Thymus (tissue), 14 donors: ENCODE data around the gene ZNF239. TPM values are rescaled to one million over a fixed set of nuclear protein-coding genes. Genes with fewer than 3 reads are reported as not detected.

ENCODE experiments used
- DNase-seq, 9 donors: peaks; one replicate each; pipeline ENCODE4 v3.0.0-alpha.2; 2013; ENCODE audit warnings: low spot score in 9 of 9, low read depth in 6 of 9, missing footprints in 1 of 9
- H3K27ac ChIP-seq, 2 donors: one replicate each; pipeline ENCODE4 v1.5.1; 2013; ENCODE audit warnings: control low read depth in 1 of 2, low read depth in 1 of 2, low read length in 1 of 2, mild to moderate bottlenecking in 1 of 2, moderate library complexity in 1 of 2
- H3K27me3 ChIP-seq, 2 donors: one replicate each; pipeline ENCODE4 v1.5.1; 2013; ENCODE audit warnings: low read length in 1 of 2; ENCODE audit not compliant: control insufficient read depth in 2 of 2, insufficient read depth in 1 of 2
- H3K36me3 ChIP-seq, 2 donors: one replicate each; pipeline ENCODE4 v1.5.1; 2013; ENCODE audit warnings: low read length in 1 of 2, mild to moderate bottlenecking in 1 of 2, moderate library complexity in 1 of 2; ENCODE audit not compliant: control insufficient read depth in 2 of 2, insufficient read depth in 2 of 2
- H3K4me1 ChIP-seq, 2 donors: one replicate each; pipeline ENCODE4 v1.5.1; 2013; ENCODE audit warnings: low read length in 2 of 2; ENCODE audit not compliant: control insufficient read depth in 2 of 2, insufficient read depth in 2 of 2
- H3K4me3 ChIP-seq, 2 donors: one replicate each; pipeline ENCODE4 v1.5.1; 2013; ENCODE audit warnings: low read length in 2 of 2, control low read depth in 1 of 2, mild to moderate bottlenecking in 1 of 2
- H3K9me3 ChIP-seq, 2 donors: one replicate each; pipeline ENCODE4 v1.5.1; 2013; ENCODE audit warnings: low read length in 1 of 2, mild to moderate bottlenecking in 1 of 2; ENCODE audit not compliant: control insufficient read depth in 2 of 2, insufficient read depth in 1 of 2
- WGBS: extraction: QIAGEN DNeasy Blood & Tissue Kit; methylation state at CpG from one replicate; pipeline ENCODE4 v1.1.7; 2013; 5-methylcytosine and 5-hydroxymethylcytosine counted together
- long read RNA-seq, 10 donors: transcript quantifications; one replicate each; lab custom pipeline, GENCODE V29; 2026
- polyA plus RNA-seq: library from polyadenylated mRNA; stranded (reverse); fragments of 200-250 nt; gene quantifications from one replicate; pipeline ENCODE4 v1.2.3, GENCODE V29; 2013
- total RNA-seq: library from RNA; stranded (reverse); fragments of 120-200 nt; gene quantifications from one replicate; pipeline ENCODE4 v1.2.4, GENCODE V29; 2013
- donor health status: healthy.

Gene ZNF239
- total RNA-seq: 5.8 TPM
- 3.2 TPM for polyA plus RNA-seq
- long read RNA-seq, donor 1: 0 reads
- long read RNA-seq, donor 2: 0 reads
- long read RNA-seq, donor 3, partial matches to known transcripts: 0 of 3 reads
- long read RNA-seq, donor 3, other reads (novel, unspliced or antisense): 0 of 3 reads
- long read RNA-seq, donor 4, partial matches to known transcripts: 0 of 1 reads
- long read RNA-seq, donor 4, other reads (novel, unspliced or antisense): 0 of 1 reads
- long read RNA-seq, donor 5, partial matches to known transcripts: 0 of 3 reads
- long read RNA-seq, donor 5, other reads (novel, unspliced or antisense): 0 of 3 reads
- long read RNA-seq, donor 6, partial matches to known transcripts: 0 of 1 reads
- long read RNA-seq, donor 6, other reads (novel, unspliced or antisense): 0 of 1 reads
- long read RNA-seq, donor 7, partial matches to known transcripts: 0 of 2 reads
- long read RNA-seq, donor 7, other reads (novel, unspliced or antisense): 0 of 2 reads
- long read RNA-seq, donor 8: 0 reads
- long read RNA-seq, donor 9: 0 reads
- long read RNA-seq, donor 10: 0 reads

DNA sequence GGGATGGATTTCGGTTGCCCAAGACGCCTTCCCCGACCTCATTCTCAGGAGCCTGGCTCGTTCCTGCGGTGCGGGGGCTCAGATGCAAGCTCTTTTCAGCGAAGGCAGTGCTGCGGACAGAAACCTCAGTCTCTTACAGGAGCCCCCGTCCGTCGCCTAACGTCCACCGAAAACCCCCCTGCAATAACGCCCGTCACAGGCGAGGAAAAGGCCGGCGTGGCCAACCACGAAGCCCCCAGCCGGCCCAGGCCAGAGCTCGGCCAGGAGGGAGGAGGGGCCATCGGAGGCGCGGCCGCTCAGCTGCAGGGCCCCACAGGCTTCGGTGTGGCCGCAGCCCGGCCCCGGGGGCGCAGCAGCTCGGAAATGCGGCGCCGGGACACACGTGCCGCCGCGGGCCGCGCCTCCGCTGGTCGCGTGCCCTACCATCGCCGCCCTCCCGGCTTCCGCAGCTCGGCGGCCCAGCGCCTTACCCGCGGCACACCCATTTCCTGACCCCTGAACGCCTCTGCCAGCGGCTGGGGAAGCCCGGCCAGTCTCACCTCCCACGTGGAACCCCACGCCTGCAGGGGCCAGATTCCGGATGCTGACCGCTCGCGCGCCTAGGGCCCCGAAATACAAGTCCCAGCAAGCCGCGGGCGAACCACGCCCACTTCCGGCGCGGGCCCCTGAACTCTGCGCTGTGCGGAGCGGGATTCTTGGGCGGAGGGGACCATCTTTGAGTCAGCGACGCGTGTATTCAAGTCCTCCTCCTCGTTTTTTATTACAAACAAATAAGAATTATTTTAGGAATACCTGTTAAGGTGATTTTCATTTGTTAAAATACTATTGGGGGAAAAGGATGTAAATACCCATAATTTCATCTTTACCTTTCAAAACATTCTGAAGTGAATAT, at the start of gene ZNF239:
TSS of gene ZNF239 (minus strand) at position 616 of the 892 bp plus-strand sequence. CDS start 16,537 bp downstream, outside the sequence.
- H3K27me3 ChIP-seq: peaks cover 0 to 10% of the 10 kb centered on the region in 2 donors
- H3K9me3 ChIP-seq: peaks cover 0 to 4% of the 10 kb centered on the region in 2 donors
- 18% methylated on average over 78 of the region's 78 CpGs for WGBS
- H3K27ac ChIP-seq: peak within 1 kb of the TSS in 1 of 2 donors; percentile 67
- peaks cover 5 to 8% of the 10 kb centered on the region in 2 donors for H3K4me1 ChIP-seq
- peak in 8 of 9 donors; percentile 25 to 87 (median 72) for DNase-seq
- no peaks in the 10 kb centered on the region for H3K36me3 ChIP-seq
- H3K4me3 ChIP-seq: peak within 1 kb of the TSS; percentile 60 to 62

DNA sequence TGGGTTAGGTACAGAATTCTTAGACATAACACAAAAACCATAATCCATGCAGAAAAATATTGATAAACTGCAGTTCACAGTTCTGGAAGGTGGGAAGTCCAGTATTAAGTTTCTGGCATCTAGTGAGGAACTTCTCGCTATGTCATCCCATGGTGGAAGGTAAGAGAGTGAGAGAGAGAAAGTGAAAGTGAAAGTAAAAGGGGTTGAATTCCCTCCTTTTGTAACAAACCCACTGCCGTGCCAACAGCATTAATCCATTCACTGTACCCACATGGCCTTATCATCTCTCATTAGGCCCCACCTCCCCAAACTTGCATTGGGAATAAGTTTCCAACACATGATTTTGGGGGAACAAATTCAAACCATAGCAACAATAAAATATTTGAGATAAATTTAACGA, 48.9 kb upstream of the ZNF239 start:
- Histone ChIP-seq H3K4me3 (peak overlapping the region in 1 of 2 donors; percentile 12), H3K9me3 (peaks cover 0 to 5% of the 10 kb centered on the region in 2 donors)
- WGBS: 65% methylated on average over 3 of the region's 3 CpGs

GRCh38 chr10:43622038-43622437, 47.6 kb upstream of the ZNF239 start:
- Histone ChIP-seq H3K27ac (no peak overlapping the region), H3K36me3 (no peaks in the 10 kb centered on the region), H3K27me3 (no peaks in the 10 kb centered on the region), H3K4me3 (no peak overlapping the region), H3K4me1 (no peaks in the 10 kb centered on the region), H3K9me3 (peaks cover 0 to 10% of the 10 kb centered on the region in 2 donors)
- WGBS: 85% methylated on average over 2 of the region's 2 CpGs
- no peak for DNase-seq

More for the DNA sequence above, 48.9 kb upstream of the ZNF239 start:
- Histone ChIP-seq H3K27ac (no peak overlapping the region), H3K4me1 (no peaks in the 10 kb centered on the region), H3K27me3 (no peaks in the 10 kb centered on the region), H3K36me3 (no peaks in the 10 kb centered on the region)
- peak in 2 of 9 donors; percentile 19 to 29 for DNase-seq

- no peak overlapping the region for H3K27ac ChIP-seq
- no peaks in the 10 kb centered on the region for H3K27me3 ChIP-seq
- no peak overlapping the region for H3K4me3 ChIP-seq
- peaks cover 3 to 10% of the 10 kb centered on the region in 2 donors for H3K9me3 ChIP-seq
- 97% methylated on average over 2 of the region's 2 CpGs for WGBS
- no peak for DNase-seq
- no peaks in the 10 kb centered on the region for H3K4me1 ChIP-seq
- H3K36me3 ChIP-seq: peaks cover 0 to 3% of the 10 kb centered on the region in 2 donors
These were observed 45.0 kb upstream of the ZNF239 start for GRCh38 chr10:43619368-43619767.

- H3K4me3 ChIP-seq: no peak overlapping the region
- DNase-seq: no peak
- H3K27me3 ChIP-seq: no peaks in the 10 kb centered on the region
- H3K27ac ChIP-seq: no peak overlapping the region
- H3K36me3 ChIP-seq: peaks cover 2 to 3% of the 10 kb centered on the region in 2 donors
- no peaks in the 10 kb centered on the region for H3K4me1 ChIP-seq
- WGBS: 97% methylated on average over 6 of the region's 6 CpGs
- H3K9me3 ChIP-seq: peaks cover 3 to 10% of the 10 kb centered on the region in 2 donors
These were observed 42.4 kb upstream of the ZNF239 start for GRCh38 chr10:43616697-43617370.

GRCh38 chr10:43610636-43611035, 36.2 kb upstream of the ZNF239 start:
- Histone ChIP-seq H3K36me3 (peaks cover 0 to 2% of the 10 kb centered on the region in 2 donors), H3K9me3 (peaks cover 0 to 5% of the 10 kb centered on the region in 2 donors), H3K27ac (no peak overlapping the region), H3K4me3 (no peak overlapping the region), H3K27me3 (no peaks in the 10 kb centered on the region), H3K4me1 (peaks cover 7% of the 10 kb centered on the region in 2 donors)
- no peak for DNase-seq

DNA sequence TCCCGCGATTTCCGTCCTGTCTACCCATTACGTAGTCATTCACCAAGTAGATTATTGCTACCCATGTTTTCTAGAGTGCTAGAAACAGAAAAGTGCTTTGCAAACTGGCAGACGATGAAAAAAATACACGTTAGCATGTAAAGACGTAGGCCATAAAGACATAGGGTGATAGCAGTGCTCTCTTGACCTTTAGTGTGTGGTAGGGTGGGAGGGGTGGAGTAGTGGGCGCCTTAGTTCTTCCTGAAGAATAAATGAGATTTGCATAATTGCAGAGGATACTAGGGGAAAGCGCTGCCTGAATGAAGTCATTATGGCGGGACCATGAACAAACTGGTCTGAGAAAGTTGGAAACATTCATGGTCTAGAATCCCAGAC, 32.8 kb upstream of the ZNF239 start:
- Histone ChIP-seq H3K36me3 (no peaks in the 10 kb centered on the region), H3K27me3 (no peaks in the 10 kb centered on the region), H3K27ac (no peak overlapping the region), H3K4me1 (peaks cover 7% of the 10 kb centered on the region in 2 donors), H3K4me3 (no peak overlapping the region), H3K9me3 (peaks cover 0 to 5% of the 10 kb centered on the region in 2 donors)
- 92% methylated on average over 10 of the region's 10 CpGs for WGBS
- DNase-seq: no peak

- Histone ChIP-seq H3K4me1 (peaks cover 7% of the 10 kb centered on the region in 2 donors), H3K27ac (no peak within 1 kb of the TSS), H3K4me3 (peak within 1 kb of the TSS; percentile 73 to 91), H3K27me3 (no peaks in the 10 kb centered on the region), H3K9me3 (peaks cover 0 to 5% of the 10 kb centered on the region in 2 donors), H3K36me3 (no peaks in the 10 kb centered on the region)
- peak in 8 of 9 donors; percentile 38 to 76 (median 52) for DNase-seq
- WGBS: 6% methylated on average over 58 of the region's 58 CpGs
These were observed 32.1 kb upstream of the ZNF239 start, which contains the start of gene ZNF485 for GRCh38 chr10:43606323-43607198. TSS of gene ZNF485 (plus strand) at chr10:43606438. CDS start at chr10:43607051, 613 bp downstream.
